Osteocyte (in vitro differentiated cells): ENCODE results near the gene PTPRD. TPM values are rescaled to one million over a fixed set of nuclear protein-coding genes. Genes with fewer than 3 reads are reported as not detected.

Experiments
- DNase-seq: peaks from one replicate; pipeline ENCODE4 v3.0.0; 2021; ENCODE audit warnings: mixed read lengths; ENCODE audit not compliant: unreplicated experiment; ENCODE audit errors: extremely low spot score
- H3K27ac Mint-ChIP-seq: one replicate; pipeline ENCODE4 v1.8.0; 2021; ENCODE audit warnings: mild to moderate bottlenecking, mixed read lengths; ENCODE audit not compliant: unreplicated experiment
- H3K27me3 Mint-ChIP-seq: one replicate; pipeline ENCODE4 v1.8.0; 2021; ENCODE audit warnings: mixed read lengths; ENCODE audit not compliant: unreplicated experiment
- H3K36me3 Mint-ChIP-seq: one replicate; pipeline ENCODE4 v1.8.0; 2021; ENCODE audit warnings: mixed read lengths; ENCODE audit not compliant: unreplicated experiment
- H3K4me1 Mint-ChIP-seq: one replicate; pipeline ENCODE4 v1.8.0; 2021; ENCODE audit warnings: mixed read lengths; ENCODE audit not compliant: unreplicated experiment
- H3K4me3 Mint-ChIP-seq: one replicate; pipeline ENCODE4 v1.8.0; 2021; ENCODE audit warnings: mild to moderate bottlenecking, moderate library complexity, mixed read lengths; ENCODE audit not compliant: unreplicated experiment
- H3K9me3 Mint-ChIP-seq: one replicate; pipeline ENCODE4 v1.8.0; 2021; ENCODE audit warnings: mixed read lengths; ENCODE audit not compliant: unreplicated experiment
- total RNA-seq: library from RNA; stranded (reverse); gene quantifications from 2 replicates; pipeline ENCODE4 v1.2.1, GENCODE V29; 2021
- TF ChIP-seq, protein P1 (sequence below): fragments of 200-600 bp; sonication (generic); IDR thresholded peaks from 2 replicates; pipeline ENCODE4 v1.5.0; 2021; ENCODE audit warnings: antibody characterized with exemption, mild to moderate bottlenecking, moderate library complexity

The PTPRD gene
- total RNA-seq, 1 donor from 2014 or later: 5.4 TPM

DNA sequence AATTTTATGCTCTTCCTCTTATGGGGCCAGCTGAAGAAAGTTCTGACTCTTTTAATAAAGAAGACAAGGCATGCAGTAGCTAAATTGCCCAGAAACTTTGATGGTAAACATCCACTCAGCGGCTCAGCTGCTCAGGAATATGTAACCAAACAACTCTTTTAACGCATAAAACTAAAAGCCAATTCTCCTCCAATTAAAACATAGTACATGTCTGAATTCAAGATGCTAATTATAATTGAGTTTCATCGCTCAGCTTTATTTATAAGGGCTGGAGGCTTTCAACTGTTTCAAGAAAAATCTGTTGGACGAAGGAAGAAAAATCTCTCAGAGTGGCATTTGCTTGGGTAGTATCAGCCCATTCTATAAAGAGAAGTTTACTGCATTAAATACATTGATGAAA, 359.5 kb downstream of the PTPRD start:
- Mint-ChIP-seq H3K27me3 (no peaks in the 10 kb centered on the region), H3K9me3 (no peaks in the 10 kb centered on the region), H3K36me3 (no peaks in the 10 kb centered on the region), H3K4me3 (no peak overlapping the region), H3K4me1 (no peaks in the 10 kb centered on the region), H3K27ac (no peak overlapping the region)
- DNase-seq: no peak
- TF ChIP-seq, protein P1, sequence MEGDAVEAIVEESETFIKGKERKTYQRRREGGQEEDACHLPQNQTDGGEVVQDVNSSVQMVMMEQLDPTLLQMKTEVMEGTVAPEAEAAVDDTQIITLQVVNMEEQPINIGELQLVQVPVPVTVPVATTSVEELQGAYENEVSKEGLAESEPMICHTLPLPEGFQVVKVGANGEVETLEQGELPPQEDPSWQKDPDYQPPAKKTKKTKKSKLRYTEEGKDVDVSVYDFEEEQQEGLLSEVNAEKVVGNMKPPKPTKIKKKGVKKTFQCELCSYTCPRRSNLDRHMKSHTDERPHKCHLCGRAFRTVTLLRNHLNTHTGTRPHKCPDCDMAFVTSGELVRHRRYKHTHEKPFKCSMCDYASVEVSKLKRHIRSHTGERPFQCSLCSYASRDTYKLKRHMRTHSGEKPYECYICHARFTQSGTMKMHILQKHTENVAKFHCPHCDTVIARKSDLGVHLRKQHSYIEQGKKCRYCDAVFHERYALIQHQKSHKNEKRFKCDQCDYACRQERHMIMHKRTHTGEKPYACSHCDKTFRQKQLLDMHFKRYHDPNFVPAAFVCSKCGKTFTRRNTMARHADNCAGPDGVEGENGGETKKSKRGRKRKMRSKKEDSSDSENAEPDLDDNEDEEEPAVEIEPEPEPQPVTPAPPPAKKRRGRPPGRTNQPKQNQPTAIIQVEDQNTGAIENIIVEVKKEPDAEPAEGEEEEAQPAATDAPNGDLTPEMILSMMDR: no peak

DNA sequence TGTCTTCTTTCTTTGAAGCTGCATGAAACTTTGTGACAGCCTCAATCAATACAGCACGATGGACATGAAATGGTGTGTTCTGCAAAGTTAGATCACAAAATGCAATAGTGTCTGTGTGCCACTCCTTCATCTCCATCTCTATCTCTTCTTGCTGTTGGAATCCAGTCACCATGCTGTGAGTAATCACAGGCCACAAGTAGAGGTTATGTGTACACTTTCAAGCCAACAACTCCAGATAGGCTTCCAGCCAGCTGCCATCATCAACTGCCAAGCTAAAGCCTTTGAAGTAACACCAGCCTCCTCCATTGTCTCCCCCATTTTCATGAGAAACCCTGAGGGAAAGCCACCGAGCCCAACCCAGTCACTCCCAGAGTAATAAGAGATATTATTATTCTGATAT, 360.6 kb downstream of the PTPRD start:
- no peaks in the 10 kb centered on the region for H3K9me3 Mint-ChIP-seq
- H3K36me3 Mint-ChIP-seq: no peaks in the 10 kb centered on the region
- H3K27ac Mint-ChIP-seq: no peak overlapping the region
- no peak for DNase-seq
- H3K27me3 Mint-ChIP-seq: no peaks in the 10 kb centered on the region
- no peak overlapping the region for H3K4me3 Mint-ChIP-seq
- TF ChIP-seq, protein P1: no peak
- no peaks in the 10 kb centered on the region for H3K4me1 Mint-ChIP-seq

DNA sequence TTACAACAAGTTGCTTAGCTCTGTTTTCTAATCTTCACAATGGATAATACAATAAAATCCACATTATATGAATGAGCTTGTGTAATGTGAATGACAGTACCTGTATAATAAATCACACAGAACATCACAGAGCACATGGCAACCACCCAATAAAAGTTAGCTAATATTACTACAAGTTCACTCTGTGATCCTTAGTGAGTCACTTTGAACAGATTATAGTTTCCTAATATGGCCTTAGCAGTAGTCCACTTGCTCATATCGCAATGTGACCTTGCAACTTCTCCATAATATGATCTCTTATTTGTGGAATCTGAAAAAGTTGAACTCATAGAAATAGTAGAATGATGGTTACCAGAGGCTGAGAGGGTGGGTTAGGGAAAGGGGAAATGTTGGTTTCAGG, 361.3 kb downstream of the PTPRD start:
- no peaks in the 10 kb centered on the region for H3K36me3 Mint-ChIP-seq
- no peak for DNase-seq

DNA sequence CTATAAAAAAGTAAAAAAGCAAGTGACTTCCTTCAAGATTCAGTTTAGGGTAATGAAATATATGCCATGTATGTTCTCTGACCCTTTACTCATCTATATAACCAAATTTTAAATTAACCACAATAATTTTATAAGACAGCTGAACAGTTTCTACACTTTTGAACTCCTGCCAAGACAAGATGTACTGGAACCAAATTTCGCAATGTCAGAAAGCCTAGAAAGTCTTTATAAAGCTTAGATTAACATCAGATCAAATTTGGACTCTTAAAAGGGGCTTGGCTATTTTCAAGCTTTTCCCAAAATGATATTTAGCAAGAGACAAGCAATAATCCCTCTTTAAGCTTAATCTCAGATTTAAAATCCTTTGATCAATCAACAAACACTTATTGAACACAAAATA, 362.6 kb downstream of the PTPRD start:
- no peak overlapping the region for H3K4me3 Mint-ChIP-seq
- H3K36me3 Mint-ChIP-seq: no peaks in the 10 kb centered on the region
- H3K4me1 Mint-ChIP-seq: no peaks in the 10 kb centered on the region
- no peak for DNase-seq
- H3K27ac Mint-ChIP-seq: no peak overlapping the region
- TF ChIP-seq, protein P1: no peak
- no peaks in the 10 kb centered on the region for H3K9me3 Mint-ChIP-seq
- H3K27me3 Mint-ChIP-seq: no peaks in the 10 kb centered on the region

More for the DNA sequence above, 361.3 kb downstream of the PTPRD start:
- TF ChIP-seq, protein P1: no peak
- H3K27me3 Mint-ChIP-seq: no peaks in the 10 kb centered on the region
- H3K4me1 Mint-ChIP-seq: no peaks in the 10 kb centered on the region
- H3K4me3 Mint-ChIP-seq: no peak overlapping the region
- H3K9me3 Mint-ChIP-seq: no peaks in the 10 kb centered on the region
- H3K27ac Mint-ChIP-seq: no peak overlapping the region

DNA sequence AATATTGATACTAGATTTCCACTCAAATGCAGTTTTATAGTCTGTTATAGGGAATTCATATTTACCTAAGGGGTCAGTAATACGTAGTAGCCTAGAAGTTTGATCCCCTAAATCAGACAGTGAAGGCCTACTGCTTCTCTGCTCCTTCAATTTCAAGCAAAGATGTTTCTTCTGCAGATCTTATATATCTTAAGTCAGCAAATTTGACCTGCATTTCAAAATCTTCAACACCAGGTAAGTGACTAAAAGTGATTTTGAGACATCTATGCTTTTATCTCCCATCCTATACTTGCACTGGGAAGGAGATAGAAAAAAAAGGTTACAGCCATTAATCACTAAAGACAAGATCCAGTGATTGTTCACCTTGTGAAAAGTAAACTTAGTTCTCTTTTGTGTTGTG, 363.9 kb downstream of the PTPRD start:
- TF ChIP-seq, protein P1: no peak
- Mint-ChIP-seq H3K27ac (no peak overlapping the region), H3K36me3 (no peaks in the 10 kb centered on the region), H3K27me3 (no peaks in the 10 kb centered on the region), H3K9me3 (no peaks in the 10 kb centered on the region), H3K4me3 (no peak overlapping the region), H3K4me1 (no peaks in the 10 kb centered on the region)
- no peak for DNase-seq
